Activated CD4-positive, alpha-beta T cell treated with anti-CD3 and anti-CD28 coated beads, Interleukin-2, amount 50 U/mL, for 24 hours (primary cell): ENCODE data around the gene ABT1.

Source experiments
- DNase-seq, 2 donors: peaks; one replicate each; pipeline ENCODE4 v3.0.0-alpha.2; 2020; ENCODE audit warnings: low read depth in 1 of 2, low spot score in 1 of 2

The ABT1 gene

DNA sequence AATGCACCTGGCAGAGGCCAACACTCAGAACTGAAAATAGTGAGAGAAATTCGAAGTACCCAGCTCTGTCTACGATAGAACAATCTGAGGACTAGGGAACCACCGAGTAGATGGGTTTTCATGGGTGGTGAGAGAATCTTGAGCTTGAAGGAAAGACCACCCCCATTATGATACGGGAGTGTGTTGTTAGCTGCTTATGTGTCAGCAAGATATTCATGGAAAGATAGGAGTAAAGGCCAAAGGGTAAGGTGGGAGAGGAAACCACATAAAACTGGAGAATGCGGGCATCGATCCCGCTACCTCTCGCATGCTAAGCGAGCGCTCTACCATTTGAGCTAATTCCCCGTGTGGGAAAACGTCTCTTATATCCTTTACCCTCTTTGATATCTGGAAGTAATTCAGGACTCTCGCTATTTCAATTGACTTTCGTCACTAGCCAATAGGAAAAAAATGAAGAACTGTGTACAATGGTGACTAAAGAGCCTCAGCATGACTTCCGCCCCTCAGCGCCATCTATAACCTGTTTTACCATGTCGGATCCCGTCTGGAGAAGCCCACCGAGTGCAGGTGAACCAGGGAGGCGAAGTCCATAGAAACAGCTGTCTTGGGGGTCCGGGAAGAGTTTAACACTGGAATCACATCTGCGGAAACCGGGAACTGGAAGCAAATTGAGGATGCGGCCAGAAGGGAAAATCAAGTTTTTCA is 25.0 kb upstream of the ABT1 start:
- peak in 1 of 2 donors; percentile 58 for DNase-seq

DNA sequence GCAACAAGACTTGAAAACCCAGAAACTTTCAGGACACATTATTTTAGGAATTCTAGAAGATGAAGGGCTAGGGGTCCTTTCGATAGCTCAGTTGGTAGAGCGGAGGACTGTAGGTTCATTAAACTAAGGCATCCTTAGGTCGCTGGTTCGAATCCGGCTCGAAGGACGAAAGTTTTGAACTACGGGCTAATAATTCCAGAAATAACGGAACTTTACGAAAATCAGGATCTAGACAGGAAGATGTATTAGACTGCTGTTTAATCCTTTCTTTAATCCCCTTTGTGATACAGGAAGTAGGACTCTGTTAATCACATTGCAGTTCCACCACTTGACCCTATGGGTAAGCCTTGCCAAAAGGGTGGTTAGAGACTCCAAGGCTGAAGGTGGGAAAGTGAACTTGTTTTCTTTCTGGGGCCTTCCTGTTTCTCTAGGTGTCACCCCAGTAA is 21.2 kb upstream of the ABT1 start:
- DNase-seq = no peak

DNA sequence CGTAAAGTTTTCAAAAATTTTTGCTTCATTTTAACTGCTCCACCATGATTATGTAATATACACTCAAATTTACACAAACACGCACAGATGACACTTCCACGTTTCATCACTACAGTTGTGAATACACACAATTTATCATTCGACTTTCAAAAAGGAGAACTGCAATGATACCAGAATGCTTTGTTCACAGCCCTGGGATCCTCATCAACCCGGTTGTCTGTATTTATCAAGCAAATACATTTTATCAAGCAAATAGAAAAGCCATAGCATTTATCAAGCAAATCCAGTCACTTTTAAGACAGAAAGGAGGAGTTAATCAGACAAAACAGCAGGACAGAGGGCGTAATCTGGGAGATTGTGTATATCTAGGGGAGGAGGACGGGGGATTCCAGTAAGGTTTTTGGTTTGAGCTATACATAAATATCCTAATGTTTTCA is 20.3 kb upstream of the ABT1 start:
- no peak for DNase-seq

GRCh38 chr6:26576929-26577719 is 19.6 kb upstream of the ABT1 start:
- DNase-seq = peak; percentile 51 to 83

- no peak for DNase-seq
Observed at GRCh38 chr6:26577720-26578072, 19.1 kb upstream of the ABT1 start.

GRCh38 chr6:26578279-26578678 is 18.5 kb upstream of the ABT1 start:
- DNase-seq = no peak

DNA sequence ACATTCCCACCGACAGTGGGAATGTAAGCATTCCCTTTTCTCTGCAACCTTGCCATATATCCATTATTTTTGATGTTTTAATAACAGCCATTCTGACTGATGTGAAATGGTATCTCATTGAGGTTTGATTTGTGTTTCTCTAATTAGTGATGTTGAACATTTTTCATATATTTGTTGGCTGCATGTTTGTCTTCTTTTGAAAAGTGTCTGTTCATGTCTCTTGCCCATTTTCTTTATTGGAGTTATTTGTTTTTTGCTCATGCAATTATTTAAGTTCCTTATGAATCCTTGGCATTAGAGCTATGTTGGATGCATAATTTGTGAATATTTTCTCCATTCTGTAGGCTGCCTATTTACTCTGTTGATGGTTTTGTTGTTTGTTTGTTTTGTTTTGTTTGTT is 18.0 kb upstream of the ABT1 start:
- no peak for DNase-seq

- DNase-seq = no peak
Observed at GRCh38 chr6:26581164-26581915, 15.4 kb upstream of the ABT1 start.

- no peak for DNase-seq
Observed at GRCh38 chr6:26588965-26589364, 7.8 kb upstream of the ABT1 start.

DNA sequence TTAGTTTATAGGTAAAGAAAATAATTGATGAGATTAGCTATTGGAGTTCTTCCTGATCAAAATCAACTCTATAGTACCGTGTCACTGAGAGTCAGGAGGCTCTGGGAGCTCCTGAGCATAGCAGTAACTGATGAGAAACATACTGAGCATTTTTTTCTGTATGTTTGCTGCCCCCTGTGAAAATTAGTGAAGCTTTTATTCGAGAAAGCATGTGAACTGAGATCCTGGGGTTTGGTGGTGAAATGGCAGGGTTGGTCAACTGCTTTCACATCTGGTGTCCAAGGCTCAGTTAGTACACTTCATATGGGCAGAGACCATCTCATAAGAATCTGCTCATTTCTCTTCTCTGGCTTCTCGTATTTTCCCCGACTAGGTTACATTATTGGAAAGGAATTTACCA is 4.1 kb upstream of the ABT1 start:
- no peak for DNase-seq

GRCh38 chr6:26593278-26594130 is 3.2 kb upstream of the ABT1 start:
- DNase-seq = no peak

DNA sequence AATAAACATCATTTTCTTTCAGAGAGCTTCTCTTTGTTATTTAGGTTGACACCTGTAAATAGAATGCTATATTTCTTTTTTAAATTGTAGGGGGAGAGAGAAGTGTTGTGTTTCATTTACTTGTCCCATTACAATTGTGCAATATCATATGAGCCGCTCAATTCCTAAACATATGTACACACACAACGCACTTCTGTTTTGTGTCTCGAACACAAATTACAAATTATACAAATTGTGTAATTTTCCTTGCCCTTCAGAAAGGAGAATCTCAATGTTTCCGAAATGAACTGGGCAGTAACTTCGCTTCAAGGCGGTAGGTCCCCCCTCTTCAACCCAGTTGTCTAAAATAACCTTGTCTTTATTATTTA is 2.6 kb upstream of the ABT1 start:
- no peak for DNase-seq

GRCh38 chr6:26594730-26595632 is 1.8 kb upstream of the ABT1 start:
- DNase-seq = no peak

GRCh38 chr6:26595669-26596269 is 984 bp upstream of the ABT1 start:
- peak; percentile 80 to 83 for DNase-seq

GRCh38 chr6:26597389-26597766 is 625 bp downstream of the ABT1 start:
- DNase-seq = no peak

DNA sequence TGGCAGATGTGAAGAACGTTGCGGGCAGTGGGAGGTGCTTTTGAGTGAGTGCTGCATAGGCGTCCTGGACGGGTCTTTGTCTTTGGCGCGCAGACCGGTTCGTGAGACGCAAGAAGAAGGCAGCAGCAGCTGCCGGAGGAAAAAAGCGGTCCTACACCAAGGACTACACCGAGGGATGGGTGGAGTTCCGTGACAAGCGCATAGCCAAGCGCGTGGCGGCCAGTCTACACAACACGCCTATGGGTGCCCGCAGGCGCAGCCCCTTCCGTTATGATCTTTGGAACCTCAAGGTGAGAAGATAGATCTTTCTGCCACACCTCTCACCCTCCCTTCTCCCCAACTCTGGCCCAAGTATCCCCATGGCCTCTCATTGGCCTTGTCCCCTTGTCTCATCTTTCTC is 1.1 kb downstream of the ABT1 start:
- no peak for DNase-seq

DNA sequence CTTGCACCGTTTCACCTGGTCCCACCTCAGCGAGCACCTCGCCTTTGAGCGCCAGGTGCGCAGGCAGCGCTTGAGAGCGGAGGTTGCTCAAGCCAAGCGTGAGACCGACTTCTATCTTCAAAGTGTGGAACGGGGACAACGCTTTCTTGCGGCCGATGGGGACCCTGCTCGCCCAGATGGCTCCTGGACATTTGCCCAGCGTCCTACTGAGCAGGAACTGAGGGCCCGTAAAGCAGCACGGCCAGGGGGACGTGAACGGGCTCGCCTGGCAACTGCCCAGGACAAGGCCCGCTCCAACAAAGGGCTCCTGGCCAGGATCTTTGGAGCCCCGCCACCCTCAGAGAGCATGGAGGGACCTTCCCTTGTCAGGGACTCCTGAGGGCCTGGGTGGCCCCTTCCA is 1.5 kb downstream of the ABT1 start:
- no peak for DNase-seq

- DNase-seq = no peak
Observed at GRCh38 chr6:26599134-26599533, 2.4 kb downstream of the ABT1 start.

DNA sequence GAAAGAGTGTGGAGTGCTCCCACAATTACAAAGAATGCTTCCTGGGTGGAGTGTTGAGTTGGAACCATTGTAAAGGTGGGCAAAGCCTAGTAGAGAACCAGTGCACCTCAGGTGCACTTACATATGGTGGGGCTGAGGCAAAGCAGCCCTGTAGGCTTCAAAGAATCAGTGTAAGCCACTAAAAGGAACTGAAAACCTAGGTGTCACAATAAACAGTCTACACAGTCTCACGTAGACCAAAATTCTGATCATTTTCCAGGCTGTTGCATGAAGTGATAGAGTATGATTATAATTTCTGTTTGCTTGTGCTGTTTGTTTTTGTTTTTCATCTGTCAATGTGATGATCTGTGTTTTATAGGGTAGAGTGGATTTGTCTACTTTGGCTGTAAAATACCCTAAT is 2.8 kb downstream of the ABT1 start:
- DNase-seq = no peak

- no peak for DNase-seq
Observed at GRCh38 chr6:26600759-26601158, 4.0 kb downstream of the ABT1 start.
